Glomerular visceral epithelial cell (primary cell): ENCODE results near the gene DHRS7.

Experiments used
- DNase-seq: peaks from one replicate; pipeline ENCODE4 v3.0.0-alpha.2; 2016; ENCODE audit errors: extremely low spot score

The DHRS7 gene

GRCh38 chr14:60164712-60165546 lies at the start of gene DHRS7:
DHRS7 (minus strand) TSS chr14:60165398; CDS start chr14:60165309, 89 bp downstream.
- DNase-seq = peak; percentile 87

DNA sequence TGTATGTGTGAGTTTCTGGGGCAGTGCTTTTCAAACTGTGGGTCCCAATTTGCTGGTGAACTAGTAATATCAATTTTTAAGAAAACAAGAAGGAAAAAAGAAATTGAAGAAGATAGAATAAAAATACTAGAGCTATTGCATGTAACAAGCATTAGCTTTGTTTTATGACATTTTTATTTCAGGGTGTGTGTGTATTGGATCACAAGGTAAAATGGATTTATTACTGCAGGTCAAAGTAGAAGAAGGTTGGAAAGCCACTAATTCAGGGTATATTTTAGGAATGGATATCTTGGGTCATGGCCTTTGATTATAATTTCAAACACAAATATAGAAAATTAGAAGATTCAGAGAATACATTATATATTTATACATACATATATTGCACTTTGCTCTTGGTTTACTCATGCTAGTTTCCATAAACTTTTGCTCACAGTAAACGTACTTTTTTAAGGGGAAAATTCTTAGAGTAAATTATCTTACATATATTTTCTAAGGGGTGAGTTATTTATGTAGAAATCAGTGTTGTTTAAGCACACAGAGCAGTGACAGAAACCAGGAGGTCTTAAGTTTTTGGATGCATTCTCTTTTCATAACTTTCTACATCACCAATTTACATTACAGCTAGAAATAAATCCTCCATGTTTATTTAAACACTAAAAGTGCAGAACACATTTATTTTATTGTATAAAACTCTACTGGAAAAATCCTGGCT lies 49.4 kb upstream of the DHRS7 start:
- no peak for DNase-seq

- DNase-seq = no peak
Observed at GRCh38 chr14:60214003-60214402, 48.8 kb upstream of the DHRS7 start.

- DNase-seq = no peak
Observed at GRCh38 chr14:60212503-60213371, 47.5 kb upstream of the DHRS7 start.

GRCh38 chr14:60211153-60211552 lies 46.0 kb upstream of the DHRS7 start:
- no peak for DNase-seq

DNA sequence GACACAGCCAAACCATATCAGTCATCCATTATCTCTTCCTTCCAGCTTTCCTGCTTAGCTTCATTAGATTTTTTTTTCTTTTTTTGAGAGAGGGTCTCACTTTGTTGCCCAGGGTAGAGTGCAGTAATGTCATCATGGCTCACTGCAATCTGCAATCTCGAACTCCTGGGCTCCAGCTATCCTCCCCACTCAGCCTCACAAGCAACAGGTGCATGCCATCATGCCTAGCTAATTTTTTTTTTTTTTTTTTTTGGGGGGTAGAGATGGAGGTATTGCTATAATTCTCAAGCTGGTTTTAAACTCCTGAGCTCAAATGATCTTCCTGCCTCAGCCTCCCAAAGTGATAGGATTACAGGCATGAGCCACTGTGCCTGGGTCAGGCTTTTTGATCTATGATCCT lies 45.5 kb upstream of the DHRS7 start:
- no peak for DNase-seq

- no peak for DNase-seq
Observed at GRCh38 chr14:60206837-60207533, 41.8 kb upstream of the DHRS7 start.

DNA sequence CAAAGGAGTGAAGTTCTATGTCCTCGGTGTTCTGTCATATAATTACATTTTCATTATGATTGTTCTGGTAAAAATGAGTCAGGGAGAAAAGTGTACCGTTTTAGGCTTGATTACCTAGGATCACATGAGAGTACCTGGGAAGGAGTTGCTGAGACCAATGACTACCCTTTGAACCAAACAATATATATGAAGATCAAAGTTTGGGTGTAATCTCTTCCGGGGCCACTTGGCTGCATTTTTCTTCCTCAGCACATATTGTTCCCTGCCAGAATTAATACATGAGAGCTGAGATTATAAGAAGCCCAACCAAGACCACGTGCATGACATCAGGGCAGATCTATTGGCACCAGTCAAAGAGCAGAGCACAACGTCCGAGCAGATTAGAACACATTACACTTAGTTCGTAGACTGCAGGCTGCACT lies 41.1 kb upstream of the DHRS7 start:
- no peak for DNase-seq

GRCh38 chr14:60204843-60205774 lies 39.9 kb upstream of the DHRS7 start:
- no peak for DNase-seq

DNA sequence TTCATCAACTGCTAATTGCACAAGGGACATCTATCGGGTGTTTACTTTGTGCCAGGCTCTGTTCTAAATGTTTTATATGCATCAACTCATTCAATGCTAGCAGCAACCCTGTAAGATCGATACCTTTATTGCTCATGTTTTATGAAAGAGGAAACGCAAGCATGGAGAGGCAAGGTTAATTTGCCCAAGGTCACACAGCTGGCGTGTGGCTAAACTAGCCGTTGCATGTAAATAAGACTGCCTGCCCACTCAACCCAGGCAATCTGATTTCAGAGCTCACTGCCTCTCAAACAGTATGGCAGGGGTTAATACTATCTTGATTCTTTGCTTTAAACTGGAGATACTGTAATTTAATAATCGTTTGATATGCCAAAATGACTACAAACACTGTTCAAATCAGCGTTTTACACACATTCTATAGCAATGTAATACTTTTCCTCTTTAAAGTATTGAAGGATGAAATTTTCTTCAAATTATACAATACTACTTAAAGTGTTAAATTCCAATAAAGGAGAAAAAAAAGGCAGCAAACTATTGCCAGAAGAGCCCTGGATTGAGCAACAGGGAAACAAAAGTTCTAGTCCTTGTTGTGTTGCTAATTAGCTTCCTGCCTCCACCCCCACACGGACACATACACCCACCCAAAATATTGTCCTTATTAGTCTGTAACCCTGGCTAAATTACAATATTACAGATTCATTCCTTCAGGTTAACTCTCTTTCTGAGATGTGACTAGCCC lies 39.1 kb upstream of the DHRS7 start:
- no peak for DNase-seq

- no peak for DNase-seq
Observed at GRCh38 chr14:60199321-60199720, 34.1 kb upstream of the DHRS7 start.

DNA sequence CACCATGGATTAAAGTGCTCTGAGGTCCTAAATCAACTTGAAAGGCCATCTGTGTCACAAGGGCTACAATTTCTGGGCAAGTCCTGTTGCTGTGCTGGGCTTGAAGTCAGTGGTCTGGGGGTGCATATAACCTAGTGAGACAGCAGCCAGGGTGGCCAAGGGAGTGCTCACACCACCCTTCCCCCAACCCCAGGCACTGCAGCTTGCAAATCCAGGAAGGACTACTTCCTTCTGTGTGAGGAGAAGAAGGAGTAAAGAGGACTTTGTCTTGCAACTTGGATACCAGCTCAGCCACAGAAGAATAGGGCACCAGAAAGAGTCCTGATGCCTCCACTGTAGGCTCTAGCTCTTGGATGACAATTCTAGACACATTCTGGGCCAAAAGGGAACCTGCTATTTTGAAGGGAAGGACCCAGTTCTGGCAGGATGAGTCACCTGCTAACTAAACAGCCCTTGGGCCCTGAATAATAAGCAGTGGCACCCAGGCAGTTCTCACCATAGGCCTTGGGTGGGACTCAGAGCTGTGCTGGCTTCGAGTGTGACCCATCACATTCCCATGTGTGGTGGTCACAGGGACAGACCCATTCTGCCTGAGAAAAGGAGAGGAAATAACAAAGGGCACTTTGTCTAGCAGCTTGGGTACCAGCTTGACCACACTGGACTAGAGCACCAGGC lies 32.6 kb upstream of the DHRS7 start:
- no peak for DNase-seq

DNA sequence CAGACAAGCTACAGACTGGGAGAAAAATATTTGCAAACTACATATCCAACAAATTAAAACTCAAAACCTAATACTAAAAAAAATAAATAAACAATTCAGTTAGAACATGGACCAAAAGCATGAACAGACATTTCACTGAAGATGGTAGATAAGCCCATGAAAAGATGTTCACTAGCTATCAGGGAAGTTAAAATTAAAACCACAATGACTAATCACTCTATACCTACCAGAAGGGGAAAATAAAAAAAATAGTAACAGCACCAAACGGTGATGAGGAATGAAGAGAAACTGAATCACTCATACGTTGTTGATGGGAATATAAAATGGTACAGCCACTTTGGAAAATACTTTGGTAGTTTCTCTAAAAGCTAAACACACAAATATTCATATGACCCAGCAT lies 31.1 kb upstream of the DHRS7 start:
- no peak for DNase-seq

DNA sequence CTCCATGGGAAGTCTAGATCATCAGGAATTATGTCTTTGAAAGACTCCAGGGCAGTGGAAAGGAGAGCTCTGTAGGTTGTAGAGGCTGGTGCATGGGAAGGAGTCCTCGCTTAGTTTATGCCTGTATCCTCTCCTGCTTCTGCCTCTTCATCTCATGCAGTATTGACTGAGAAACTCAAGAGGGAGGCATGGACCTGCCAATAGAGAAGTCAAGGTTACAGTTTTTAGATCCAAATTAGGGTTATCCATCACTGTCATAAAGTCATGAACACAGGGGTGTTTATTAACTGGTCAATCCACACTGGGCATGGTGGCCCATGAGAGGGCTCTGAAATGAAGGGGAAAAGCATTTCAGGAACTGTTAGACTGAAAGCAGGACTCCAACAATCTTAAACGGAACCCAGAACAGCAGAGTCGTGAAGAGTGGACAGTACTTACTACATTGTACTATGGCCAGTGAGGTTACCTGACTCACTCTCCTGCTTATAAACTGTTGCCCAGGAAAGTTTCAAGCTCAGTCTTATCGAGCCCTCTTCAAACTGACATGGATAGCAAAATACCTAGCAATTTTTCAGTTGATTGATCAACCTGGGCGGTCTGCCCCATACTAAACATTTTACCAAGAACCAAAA lies 30.1 kb upstream of the DHRS7 start:
- no peak for DNase-seq

DNA sequence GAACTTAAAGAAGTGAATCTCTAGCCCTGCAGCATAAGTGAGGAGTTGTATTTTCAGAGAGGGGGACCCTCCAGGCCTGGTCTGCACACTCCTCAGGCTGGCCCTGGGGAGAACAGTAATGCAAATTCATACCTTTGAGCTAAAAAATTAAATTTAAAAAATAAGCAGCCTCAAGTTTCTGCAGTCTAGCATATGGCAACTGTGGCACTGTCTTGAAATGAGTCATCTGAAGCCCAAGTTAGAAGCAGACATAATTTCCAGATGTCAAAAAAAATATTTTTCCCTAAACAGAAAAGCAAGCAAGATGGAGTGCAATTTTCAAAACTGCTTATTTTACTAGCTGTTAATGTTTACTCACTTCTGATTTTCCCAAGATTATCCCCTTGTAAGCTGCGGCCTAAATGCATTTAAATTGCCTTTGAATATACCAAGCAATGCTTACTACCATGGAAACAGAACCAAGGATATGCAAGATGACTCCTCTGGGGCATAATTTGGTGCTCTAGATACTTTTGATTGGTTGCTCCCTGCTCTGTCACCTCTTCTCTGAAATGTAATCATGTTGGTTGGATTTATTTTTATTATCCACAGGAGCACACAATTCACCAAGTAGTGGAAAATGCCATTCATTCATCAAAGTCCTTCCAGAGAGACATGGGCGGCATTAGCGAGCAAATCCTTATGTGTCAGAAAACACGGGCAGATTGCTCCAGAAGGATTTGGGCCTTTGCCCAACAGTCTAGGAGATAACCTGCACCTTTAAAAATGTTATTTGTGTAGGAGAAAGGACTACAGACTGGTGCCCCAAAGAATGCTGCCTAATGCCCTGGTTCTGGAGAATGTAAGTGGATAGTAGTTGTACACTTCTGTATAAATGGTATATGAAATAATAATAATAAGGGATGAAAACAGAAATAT lies 25.0 kb upstream of the DHRS7 start:
- DNase-seq = no peak

DNA sequence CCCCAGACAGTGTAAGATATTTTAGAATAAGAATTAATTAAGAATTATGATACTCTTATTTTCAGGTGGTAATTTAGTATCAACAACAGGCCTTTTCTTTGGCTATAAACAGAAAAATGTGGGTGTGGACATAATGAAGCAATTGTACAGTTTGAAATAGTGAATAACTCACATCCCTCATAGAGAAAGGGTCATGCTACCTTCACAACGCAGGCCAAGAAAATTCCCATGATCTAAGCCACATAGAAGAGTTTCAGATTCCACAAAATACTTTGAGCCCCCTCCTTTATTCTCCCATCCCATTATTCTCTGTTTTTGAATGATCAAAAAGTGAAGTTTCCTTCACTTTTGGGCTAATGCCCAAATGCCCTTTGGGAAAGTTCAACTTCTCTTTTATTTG lies 23.5 kb upstream of the DHRS7 start:
- DNase-seq = no peak

DNA sequence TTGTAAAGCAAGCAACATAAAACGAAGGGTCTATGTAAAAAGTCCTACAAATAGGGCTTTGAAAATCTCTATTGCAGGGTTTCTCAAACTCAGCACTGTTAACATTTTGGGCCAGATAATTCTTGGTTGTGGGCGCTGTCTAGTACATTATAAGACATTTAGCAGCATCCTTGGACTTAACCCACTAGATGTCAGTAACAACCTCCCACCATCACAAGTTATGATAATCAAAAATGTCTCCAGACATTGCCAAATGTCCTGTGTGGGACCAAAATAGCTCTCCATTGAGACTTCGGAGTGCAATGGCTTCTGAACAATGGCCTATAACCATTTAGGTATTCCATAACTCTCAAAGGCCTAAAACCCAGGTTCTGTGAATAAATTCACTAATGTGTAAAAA lies 22.9 kb upstream of the DHRS7 start:
- DNase-seq = no peak
